ENCODE data around the gene AAK1.
A peak's percentile ranks its signal among the peaks of the same experiment; 100 is the strongest.

AAK1 gene

DNA sequence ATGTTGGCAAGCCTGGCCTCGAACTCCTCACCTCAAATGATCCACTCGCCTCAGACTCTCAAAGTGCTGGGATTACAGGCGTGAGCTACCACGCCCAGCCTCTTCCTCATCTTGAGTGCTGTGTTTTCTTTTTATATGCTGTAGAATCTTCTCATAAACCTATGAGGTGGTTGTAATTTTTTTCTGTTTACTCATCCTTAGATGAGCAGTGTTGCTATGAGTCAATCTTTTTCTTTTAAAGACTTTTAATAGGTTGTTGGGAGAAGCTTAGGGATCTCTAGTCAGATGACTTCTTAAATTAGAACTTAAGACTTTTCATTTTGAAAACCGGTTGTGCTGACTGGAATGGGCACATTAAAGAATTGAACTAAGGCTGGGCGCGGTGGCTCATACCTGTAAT lies 8.7 kb upstream of the AAK1 start:
- no peak overlapping the region for H3K27ac ChIP-seq

DNA sequence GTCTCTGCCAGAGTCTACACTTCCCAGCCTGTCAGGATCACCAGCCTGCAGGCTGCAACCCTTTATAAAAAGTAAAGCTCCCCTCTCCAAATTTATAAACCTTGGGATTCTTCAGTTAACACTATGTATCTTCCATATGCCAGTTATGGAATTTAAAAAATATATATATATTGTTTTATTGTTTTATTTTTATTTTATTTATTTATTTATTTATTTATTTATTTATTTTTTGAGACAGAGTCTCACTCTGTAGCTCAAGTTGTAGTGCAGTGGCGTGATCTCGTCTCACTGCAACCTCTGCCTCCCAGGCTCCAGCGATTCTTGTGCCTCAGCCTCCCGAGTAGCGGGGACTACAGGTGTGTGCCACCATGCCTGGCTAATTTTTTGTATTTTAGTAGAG lies 3.7 kb upstream of the AAK1 start:
- H3K27ac ChIP-seq: peak overlapping the region; percentile 94

More for the DNA sequence above, 8.7 kb upstream of the AAK1 start:
- TF ChIP-seq, protein P1, sequence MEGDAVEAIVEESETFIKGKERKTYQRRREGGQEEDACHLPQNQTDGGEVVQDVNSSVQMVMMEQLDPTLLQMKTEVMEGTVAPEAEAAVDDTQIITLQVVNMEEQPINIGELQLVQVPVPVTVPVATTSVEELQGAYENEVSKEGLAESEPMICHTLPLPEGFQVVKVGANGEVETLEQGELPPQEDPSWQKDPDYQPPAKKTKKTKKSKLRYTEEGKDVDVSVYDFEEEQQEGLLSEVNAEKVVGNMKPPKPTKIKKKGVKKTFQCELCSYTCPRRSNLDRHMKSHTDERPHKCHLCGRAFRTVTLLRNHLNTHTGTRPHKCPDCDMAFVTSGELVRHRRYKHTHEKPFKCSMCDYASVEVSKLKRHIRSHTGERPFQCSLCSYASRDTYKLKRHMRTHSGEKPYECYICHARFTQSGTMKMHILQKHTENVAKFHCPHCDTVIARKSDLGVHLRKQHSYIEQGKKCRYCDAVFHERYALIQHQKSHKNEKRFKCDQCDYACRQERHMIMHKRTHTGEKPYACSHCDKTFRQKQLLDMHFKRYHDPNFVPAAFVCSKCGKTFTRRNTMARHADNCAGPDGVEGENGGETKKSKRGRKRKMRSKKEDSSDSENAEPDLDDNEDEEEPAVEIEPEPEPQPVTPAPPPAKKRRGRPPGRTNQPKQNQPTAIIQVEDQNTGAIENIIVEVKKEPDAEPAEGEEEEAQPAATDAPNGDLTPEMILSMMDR (conservative IDR thresholded peaks at IDR 0.05): no peak

DNA sequence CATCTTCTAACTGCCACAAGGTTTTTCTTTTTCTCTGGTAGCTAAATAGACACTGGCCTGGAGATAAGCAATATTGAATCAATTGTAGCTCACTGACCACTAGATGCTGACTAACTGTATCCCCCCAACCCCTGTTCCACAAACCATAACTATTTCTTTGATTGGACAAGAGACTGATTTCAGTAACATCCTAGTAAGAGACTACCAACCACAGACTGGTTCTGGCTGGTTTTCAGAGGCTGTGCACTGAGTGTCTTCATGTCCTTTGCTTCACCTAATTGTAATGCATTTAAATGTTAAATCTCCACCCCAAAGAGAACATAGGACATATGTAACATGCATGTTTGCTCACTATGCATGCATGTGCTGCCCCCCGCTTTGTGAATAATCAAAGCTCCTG lies 3.2 kb upstream of the AAK1 start:
- peak overlapping the region; percentile 94 for H3K27ac ChIP-seq
- TF ChIP-seq, protein P1 (conservative IDR thresholded peaks at IDR 0.05): no peak

DNA sequence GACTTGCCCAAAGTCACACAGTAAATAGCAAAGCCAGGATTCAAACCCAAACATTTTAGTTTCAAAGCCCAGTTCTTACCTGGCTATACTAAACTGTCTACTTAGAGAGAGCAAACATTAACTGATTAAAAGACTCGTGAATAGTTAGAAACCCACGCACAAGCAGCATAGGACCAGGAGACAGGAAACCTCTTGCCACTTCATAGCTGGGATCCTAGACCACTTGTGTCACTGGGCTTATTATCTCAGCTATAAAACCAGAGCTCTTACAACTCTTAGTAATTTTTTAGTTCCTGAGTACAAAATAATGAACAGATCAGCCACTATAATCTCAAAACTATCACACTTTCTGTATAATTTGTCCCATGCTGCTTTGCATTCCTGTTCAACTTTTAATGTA lies 2.4 kb upstream of the AAK1 start:
- TF ChIP-seq, protein P1 (conservative IDR thresholded peaks at IDR 0.05): no peak
- H3K27ac ChIP-seq: peak overlapping the region; percentile 94

DNA sequence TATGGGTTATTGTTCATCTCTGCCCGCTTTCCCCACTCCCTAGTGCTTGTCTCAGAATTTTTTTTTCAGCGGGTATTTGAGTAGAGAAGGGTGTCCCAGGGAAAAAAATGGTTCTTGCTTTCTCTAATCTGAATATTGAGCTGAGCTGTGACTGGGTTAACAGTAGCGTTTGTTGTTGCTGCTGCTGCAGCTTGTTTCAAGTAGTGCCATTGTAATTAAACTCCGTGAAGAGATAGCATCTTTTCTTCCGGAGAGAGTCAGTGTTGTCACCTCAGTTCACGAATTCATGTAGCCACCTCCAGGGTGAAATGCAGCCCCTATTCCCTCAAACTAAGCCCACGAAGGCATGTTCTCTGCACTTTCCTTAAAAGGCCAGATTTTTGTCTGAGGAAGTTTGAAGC lies 1.5 kb upstream of the AAK1 start:
- H3K27ac ChIP-seq: peak overlapping the region; percentile 94
- TF ChIP-seq, protein P1 (conservative IDR thresholded peaks at IDR 0.05): no peak

DNA sequence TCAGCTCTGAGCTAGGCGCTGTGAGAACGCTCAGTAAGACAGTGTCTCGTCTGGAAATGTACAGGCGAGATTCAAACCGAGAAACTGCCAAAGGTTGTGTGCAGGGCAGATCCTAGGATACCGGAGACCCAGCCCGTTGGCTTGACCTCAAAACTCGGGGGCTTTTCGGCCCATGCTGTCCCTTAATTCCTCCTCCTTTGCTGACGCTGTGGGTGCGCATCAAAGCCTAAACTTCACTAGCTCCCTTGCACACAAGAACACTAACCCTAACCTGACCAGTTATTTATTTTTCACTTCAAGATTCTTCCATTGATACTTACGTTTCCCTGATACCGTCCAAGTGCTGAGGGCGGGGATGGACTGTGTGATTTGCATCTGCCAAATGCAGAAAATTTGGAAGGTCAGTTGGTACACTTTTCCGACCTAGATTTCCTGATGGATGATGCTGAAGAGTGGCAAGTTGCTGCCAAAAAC lies 1.0 kb upstream of the AAK1 start:
- peak overlapping the region; percentile 94 for H3K27ac ChIP-seq
- TF ChIP-seq, protein P1 (conservative IDR thresholded peaks at IDR 0.05): no peak

DNA sequence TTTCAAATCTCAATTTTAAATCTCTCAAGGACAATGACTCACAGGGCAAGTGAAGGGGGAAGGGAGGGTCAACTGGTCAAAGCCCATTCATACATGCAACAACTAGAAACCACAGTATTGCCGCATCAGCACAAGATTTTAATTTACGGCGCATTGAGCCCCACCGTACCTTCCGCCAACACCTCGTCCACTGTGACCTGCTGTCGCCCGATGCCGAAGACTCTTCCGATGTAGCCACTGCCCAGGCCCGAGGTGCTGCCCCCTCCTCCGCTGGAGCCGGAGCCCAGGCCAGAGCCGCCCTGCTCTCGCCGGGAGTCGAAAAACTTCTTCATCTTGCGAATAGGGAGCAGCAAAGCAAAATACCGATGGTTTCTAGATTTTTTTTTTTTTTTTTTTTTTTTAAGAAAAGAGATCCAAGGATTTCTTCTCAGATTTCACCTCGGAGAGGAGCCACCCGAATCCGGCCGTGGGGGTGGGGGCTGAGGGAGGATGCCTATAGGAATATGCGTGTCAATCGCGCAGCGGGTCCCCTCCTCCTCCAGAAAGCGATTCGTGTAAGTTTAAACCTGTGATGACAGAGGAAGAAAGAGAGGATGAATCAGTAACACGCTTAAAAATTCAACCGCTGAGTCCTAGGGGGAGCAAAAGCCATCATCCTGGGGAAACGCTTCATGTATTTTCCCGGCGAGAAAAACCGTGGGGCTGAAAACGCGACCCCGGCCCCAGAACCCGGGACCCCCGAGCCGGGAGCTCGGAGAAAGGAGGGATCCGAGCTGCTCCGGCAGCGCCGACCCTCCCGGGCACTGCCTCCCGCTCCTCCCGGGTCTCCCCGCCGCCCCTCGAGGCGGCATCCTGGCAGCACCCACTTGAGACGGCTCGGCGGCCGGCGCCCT lies 584 bp downstream of the AAK1 start:
- H3K27ac ChIP-seq: peak overlapping the region; percentile 94
- TF ChIP-seq, protein P1 (conservative IDR thresholded peaks at IDR 0.05): no peak

Measured in VCaP (cell line).